GM19372 (cell line): Measurements from ENCODE around the gene SMOC1.

ENCODE experiments used
- ATAC-seq: cut with Tn5 transposase; IDR thresholded peaks from one replicate; pipeline ENCODE4 v1.9.1; 2021; ENCODE audit warnings: mild to moderate bottlenecking, low read depth, moderate library complexity; ENCODE audit not compliant: unreplicated experiment

Gene SMOC1

DNA sequence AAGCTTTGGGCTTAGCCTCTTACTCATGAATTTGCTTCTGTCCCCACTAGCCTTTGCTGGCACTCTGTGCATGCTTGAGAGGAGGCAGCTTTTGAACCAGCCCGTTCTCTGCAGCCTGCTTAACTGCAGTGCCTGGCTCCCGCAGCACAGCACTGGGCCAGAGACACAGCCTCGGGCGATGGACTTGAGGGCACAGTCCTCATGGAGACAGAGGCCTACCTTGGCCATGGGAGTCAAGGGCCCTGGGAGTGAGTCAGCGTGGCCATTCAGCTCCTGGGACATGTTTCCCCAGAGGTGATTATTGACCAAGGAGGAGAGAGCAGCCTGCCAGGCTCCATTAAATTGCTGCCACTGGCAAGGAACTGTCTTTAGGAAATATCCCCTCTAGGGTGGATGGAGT, 93.5 kb downstream of the SMOC1 start:
- ATAC-seq = no peak

DNA sequence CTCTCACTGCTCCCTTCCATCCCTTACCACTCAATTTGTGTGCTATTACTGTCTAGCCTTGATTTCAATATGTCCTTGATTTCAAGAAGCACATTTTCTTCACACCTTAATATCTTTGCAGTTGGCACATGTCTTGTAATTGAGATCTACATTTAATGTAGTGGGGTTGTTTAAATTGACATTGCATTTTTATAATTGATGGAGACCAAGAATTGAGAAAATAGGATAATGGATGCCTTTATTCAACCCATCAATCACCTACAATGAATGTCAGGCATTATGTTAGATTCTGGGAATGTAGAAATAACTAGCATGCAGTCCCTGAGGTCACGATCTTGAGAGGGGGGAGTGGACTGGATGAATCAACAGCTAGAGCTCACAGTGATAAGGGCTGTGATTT, 94.6 kb downstream of the SMOC1 start:
- no peak for ATAC-seq

DNA sequence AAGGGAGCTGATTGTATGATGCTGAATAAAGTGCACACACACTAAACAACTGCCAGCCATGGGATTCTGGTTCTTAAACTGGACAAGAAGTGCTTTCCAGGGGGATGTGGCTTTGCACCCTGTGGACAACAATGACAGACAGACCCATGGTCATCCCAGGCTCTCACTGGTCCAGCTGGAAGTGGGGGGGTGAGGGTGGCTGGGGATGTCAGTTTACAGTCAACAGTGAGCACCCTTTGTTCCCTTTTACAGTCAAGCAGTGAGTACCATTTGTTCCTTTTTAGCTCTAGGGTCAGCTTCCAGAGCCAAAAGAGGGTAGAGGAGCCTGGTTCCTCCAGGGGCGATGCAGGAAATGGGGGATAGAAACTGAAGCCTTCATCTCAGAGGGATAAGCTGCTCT, 100.7 kb downstream of the SMOC1 start:
- ATAC-seq = no peak

DNA sequence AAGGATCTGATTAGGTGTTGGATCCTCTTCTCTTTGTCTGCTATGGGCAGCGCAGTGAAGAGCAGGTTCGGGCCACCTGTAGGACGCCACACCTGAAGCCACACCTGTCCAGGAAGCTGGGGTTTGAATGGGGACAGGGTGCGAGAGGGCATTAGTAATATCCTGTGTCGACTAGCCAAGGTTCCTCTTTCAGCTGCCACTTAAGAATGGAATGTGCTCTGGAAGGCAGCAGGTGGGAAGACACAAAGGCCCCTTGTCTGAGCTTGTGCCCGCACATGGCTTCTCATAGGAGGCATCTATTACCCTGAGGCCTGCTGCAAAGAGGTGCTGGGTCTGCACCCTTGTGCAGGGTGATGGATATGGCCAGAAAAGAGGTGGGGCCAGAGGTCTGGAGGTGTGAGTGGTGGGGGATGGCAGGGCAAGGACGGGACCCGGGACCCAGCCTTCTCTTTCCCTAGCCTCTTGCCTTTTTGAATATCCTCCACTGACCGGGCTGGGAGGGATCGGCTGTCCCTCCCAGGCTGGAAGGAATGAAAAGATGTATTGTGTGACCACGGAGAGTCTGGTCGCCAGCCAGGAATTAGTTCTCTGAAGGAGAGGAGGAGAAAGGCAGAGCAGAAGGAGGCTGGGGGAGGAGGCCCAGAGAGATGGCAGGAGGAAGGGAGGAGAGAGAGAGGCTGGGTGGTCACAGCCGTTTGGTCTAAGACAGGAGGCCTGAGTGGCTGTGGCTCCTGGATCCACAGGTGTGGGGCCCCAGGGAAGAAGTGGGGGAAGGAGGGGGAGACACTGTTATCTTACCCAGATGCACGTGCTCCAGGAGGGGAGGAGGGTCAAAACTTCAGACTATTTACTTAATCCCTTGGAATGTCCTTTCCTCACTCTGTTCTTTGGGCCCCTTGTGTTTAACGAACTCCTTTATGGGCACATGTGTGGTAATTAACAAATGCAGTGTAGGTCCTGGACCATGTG, 101.5 kb downstream of the SMOC1 start:
- no peak for ATAC-seq

DNA sequence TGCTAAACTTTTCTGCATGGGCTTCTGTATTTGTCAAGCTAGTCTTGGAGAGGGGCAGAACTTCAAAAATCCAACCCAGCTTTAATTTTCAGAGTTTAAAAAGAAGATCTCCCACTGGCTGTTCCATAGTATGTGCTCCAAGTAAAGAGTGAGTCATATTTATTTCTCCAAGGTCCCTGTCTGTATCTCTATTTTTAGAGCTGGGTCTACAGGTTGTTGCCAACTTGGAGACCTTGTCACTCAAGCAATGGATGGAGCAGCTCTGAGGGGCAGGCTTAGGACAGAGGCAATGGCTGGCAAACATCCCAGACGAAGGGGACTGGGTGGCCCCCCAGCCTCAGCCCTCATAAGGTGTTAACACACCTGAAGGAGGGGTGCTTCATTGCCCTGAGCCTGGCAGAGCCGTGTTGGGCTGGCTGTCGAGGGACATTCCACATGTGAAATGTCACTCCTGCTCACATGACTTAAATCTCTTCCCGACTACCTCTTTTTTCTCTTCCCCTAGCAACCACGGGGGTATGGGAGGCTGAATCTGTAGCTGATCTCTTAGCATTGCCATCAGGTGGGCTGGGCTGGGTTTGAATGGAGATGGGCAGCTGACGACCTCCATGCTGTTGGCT, 103.1 kb downstream of the SMOC1 start:
- no peak for ATAC-seq

DNA sequence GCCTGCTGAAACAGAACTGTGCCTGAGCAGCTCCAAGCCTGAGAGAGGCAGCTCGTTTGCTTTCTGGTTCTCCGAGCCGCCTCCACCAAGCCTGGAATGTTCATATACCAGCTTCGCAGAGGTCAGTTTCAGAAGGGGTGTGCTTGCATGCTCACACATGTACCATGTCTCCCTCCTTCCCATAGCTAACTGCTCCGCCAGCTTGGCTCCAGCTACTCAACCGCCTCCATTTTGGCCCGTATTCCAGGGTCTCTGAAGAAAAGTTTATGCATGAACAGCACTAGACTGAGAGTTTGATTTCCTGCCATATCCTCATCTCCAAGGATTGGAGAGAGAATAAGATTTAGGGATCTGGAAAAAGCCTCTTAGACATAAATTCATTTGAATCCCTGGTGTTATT, 103.7 kb downstream of the SMOC1 start:
- no peak for ATAC-seq

DNA sequence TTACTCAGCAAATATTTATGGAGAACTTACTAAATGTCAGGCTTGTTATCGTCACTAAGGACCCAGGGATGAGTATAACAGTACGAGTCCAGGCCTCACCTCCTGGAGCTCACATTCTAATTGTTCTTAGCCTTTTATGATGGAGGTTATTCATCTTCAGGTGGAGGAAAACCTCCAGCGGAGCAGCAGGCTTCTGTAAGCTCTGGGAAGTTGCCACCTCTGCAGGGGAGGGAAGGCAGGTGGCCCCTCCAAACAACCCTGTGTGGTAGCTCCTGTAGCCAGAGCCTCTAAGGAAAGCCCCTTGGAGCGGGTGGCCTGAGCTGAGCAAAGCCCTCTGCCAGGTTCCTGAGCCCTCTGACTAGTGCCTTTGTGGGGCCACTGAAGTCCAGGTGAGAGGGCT, 104.1 kb downstream of the SMOC1 start:
- ATAC-seq = no peak

DNA sequence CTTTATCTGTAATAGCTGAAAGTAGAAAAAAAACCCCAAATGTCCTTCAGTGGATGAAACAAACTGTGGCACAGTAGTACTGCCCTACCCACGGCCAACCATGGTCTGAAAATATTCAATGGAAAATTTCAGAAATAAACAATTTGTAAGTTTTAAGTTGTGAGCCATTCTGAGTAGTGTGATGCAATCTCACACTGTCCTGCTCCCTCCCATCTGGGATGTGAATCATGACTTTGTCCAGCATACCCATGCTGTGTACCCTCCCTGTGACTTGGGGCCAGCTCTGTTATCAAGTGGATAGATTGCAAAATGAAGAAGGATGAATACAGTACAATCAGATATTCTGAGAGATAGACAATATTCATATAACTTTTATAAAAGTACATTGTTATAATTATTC, 106.2 kb downstream of the SMOC1 start:
- no peak for ATAC-seq

DNA sequence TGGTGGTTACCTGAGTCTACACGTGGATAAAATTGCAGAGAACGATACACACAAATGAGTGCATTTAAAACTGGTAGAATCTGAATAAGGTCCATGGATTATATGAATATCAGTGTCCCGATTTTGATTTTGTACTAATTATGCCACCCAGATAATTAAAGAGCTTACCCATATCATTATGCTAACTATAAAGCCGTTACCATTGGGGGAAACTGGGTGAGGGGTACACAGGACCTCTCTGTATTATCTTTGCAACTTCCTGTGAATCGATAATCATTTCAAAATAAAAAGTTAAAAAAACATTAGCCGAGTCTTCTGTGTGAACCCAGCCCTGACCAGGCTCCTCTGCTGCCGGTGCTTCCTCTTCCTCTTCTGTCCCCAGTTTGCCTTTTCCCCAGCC, 107.1 kb downstream of the SMOC1 start:
- ATAC-seq = no peak

DNA sequence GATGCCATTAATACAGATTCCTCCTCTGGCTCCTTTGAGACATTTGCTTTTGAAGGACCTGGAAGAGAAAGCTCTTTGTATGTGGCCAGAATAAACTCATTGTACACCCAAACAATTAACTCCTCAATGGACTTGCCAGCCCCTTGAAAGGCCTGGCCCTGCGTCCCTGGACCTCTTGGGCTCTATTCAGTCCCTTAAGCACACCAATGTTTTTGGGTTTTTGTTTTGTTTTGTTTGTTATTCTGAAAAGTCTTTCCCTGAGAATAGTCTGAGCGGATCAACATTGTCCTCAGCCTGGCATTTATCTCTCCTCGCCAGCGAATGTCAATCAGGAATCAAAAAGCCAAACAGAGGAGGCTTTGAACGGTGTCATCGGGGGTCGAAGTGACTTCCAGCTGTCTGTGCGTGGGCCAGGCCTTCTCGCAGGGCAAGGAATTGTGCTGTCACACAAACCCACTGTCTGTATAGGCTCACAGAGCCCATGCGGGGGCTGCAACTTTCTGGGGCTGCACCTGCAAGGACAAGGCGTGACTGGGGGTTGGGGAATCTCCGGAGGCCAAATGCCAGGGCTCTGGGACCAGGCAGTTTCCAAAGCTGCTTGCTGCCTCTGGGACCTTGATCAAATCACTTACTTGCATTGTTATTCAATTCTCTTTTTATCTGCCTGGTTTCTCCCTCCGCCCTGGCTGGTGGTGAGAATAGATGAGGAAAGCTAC, 108.3 kb downstream of the SMOC1 start:
- ATAC-seq = no peak

DNA sequence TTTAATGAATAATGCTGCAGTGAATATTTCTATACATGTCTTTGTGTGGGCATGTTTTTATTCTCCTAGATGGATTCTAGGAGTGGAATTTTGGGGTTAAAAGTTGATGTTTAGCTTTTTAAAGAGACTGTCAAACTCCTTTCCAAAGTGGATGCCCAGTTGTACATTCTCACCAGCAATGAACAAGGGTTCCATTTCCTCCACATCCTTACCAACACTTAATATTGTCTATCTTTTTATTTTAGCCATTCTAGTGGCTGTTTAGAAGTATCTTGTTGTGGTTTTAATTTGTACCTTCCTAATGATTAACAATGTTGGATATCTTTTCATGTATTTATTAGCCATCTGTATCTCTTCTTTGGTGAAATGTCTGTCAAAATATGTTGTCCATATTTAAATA, 109.8 kb downstream of the SMOC1 start:
- ATAC-seq = no peak

DNA sequence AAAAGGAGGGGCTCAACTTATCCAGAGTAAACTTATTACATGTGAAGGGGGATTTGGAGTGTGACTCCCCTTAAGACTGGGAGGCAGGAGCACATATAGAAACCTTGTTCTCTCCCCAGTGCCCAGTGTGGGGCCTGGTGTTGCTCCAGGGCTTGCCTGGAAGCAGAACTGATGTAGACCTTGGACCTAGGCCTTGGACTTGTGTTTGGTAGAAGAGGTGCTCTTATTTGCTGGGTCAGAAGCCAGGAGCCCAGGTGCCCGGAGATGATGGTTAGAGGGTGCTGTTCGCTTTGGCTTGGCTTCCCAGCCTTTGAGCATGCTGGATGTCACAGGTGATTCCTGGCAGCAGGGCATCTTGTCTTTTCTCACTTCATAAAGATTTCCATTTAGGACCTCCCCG, 110.4 kb downstream of the SMOC1 start:
- no peak for ATAC-seq

DNA sequence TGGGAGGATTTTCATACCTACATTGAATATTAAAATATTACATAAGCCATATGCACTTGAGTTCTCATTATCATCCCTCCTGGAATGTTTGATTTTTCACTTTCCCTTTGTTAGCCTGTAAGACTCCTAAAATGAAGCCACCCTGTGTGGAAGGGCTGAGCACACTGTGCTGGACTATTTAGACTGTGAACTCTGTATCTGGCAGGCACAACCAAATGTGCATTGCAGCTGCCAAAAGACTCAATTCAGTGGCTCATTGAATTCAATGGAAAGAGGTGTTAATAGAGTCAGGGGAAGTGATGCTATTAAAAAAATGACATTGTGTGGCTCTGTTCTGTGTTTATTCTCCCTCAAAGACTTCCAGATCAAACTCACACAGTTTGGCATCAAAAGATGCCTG, 111.1 kb downstream of the SMOC1 start:
- ATAC-seq = no peak

DNA sequence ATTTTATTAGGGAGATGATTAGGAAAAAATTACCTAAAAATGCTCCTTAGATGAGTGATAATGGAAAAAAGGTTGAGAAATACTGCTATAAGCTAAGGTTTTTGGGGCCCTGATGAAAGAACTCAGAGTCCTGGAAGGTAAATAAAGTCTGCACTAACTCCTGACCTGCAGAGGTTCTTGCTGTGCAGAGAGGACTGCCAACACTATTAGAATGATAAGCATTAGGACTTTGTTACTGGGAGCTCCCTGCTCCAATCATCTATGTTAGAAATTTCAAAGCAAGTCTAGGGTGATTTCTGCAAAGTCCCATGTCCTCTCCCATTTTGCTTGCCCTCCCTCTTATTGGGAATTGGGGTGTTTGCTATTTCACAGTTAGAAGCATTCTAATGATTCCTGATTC, 112.2 kb downstream of the SMOC1 start:
- ATAC-seq = no peak

DNA sequence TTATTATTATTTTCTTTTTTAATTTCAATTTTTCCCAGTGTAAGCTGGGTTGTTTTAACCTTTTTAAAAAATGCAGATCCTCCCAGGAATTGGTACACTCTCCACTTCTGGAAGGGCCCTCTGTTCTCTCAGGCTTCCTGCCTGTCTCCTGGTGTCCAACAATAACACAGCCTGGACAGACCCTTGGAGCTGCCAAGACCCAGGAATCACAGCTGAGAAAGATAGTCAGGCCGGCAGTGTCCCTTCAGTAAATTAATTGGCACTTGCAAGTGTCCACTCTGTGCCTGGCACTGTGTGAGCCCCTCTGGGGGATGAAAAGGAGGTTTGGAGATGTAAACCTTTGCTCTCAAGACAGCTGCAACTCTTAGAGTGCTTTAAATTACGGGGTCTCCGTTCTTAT, 113.3 kb downstream of the SMOC1 start:
- no peak for ATAC-seq

DNA sequence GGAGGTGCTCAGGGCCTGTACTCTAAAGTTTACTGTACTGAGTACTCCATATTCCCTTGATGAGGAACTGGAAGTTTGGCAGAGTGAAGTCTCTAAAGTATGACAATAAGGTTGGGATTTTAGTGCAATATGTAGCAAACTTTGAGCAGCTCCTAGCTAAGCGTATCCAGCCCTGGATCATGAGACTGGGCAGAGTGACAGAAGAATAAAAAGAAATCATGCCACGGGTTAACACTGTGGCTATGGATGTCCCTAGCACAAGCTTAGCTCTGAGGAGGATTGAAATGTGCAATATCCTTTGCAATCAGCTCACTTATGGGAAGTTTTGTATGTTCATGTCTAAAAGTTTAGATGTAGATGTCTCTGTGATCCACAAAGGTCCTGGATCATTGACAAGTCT, 114.1 kb downstream of the SMOC1 start:
- no peak for ATAC-seq

DNA sequence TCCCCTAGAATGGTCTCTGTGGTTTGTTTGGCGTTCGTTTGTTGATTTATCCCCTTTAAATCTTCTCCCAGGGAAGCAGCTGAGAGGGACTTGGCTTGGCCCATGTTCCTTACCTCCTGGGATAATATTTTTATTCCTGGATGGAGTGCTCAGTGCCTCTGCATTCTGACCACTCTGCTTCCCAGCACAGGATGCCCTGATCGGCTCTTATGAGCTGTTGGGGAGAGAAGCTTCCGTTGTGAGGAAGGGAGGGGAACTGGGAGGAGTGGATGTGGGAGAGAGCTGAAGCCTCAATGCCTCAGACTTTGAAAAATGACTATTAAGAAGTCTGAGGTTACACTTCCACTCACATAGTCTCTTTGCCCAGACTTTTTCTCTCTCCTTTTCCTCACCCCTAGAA, 114.8 kb downstream of the SMOC1 start:
- ATAC-seq = no peak

DNA sequence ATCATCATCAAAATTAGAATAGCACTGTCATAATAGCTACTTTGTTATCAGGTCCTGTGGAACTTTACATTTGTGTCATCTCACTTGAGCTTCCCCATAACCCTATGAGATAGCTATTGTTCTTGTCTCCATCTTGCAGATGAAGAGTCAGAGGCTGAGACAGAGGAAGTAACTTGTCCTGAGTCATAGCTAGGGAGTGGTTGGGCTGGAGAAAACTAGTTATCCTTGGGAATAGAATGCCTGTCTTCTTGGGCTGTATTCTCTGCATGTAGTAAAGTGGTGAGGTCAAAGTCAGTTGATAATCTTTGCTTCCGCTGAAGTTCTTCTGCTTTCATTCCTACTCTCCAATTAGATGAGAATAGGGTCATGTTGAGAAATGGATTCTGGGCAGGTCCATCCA, 117.0 kb downstream of the SMOC1 start:
- no peak for ATAC-seq

DNA sequence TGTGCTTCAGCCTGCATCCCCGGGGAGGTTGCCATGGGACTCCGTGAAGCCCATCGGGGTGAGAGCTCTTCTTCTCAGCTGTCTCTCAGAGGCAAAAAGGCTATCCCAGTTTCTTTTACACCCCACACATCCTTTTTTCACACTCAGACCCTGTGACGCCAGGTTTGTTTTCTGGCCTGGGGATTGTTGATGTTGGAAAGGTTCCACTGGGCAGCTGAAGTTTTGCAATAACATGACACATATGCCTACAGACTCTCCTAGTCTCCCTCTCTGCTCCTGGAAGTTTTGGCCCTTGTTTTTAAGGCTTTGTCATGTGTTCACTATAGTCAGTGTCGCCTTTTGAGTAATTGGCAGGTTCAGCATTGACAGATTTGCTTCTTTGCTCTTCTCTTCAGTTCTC, 118.6 kb downstream of the SMOC1 start:
- no peak for ATAC-seq

DNA sequence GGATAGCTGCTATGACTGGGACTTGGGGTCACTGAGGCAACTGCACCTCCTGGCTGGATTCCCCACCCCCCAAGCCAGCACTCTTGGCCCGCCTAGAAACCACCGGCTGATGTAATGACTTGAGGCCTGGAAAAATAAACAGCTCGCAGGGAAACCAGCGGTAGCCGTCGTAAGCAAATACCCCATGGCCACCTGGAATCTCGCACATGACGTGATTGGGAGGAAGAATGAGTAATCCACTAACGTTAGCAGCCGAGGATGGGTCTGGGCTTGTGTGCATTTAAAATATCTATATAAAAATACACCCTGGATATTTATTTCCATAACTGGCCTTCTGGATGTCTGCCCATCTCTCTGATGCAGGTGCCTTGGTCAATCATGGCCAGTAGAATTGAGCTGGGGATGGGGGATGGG, 120.1 kb downstream of the SMOC1 start:
- no peak for ATAC-seq

DNA sequence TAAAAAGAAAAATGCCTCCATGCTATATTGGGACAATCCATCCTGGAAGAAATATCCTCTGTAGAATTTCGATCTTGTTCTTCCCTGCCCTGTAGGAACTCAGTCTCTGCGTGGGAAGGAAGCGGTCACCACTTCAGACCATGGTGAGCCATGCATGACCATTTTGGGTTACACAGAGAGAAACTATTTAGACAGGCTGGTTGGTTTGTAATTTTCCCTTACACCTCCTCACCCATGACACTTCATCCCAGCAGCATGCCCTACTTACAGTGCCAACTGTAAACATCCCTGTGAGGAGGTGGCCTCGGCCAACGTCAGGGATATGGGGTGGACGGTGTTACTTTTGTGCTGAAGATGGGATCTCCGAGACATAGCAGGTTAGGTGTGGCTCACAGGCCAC, 121.4 kb downstream of the SMOC1 start:
- no peak for ATAC-seq
